SK-N-MC (cell line): ENCODE data around the gene APOA1.

ENCODE experiments used
- DNase-seq: peaks from one replicate; pipeline ENCODE4 v3.0.0-alpha.2; 2011; ENCODE audit warnings: low read depth, low spot score
- H3K27ac ChIP-seq: fragments of 200-600 bp; sonication (generic); 2 replicates; pipeline ENCODE4 v1.5.1; 2016; ENCODE audit warnings: mixed run types
- H3K36me3 ChIP-seq: fragments of 200-600 bp; sonication (generic); 2 replicates; pipeline ENCODE4 v1.6.1; 2017; ENCODE audit warnings: antibody characterized with exemption, low read length, mixed read lengths; ENCODE audit not compliant: insufficient read depth
- H3K4me3 ChIP-seq: fragments of 200-600 bp; sonication (generic); 2 replicates; pipeline ENCODE4 v1.5.1; 2016
- H3K9ac ChIP-seq: fragments of 200-600 bp; sonication (generic); 2 replicates; pipeline ENCODE4 v1.8.0; 2017; ENCODE audit warnings: mixed run types, mixed read lengths; ENCODE audit not compliant: insufficient read length
- H3K9me3 ChIP-seq: fragments of 200-600 bp; sonication (generic); 2 replicates; pipeline ENCODE4 v1.6.1; 2017; ENCODE audit warnings: low read depth, mild to moderate bottlenecking, antibody characterized with exemption, low read length, moderate library complexity, mixed read lengths
- EZH2 ChIP-seq: fragments of 200-600 bp; sonication (generic); IDR thresholded peaks from one replicate; pipeline ENCODE4 v1.6.1; 2017; ENCODE audit warnings: antibody characterized with exemption
- FOXP2 ChIP-seq: optimal IDR thresholded peaks from 2 replicates; pipeline ENCODE3; 2011; ENCODE audit warnings: mild to moderate bottlenecking, moderate library complexity; ENCODE audit not compliant: insufficient read depth; ENCODE audit errors: extremely low read length, control extremely low read depth
- POLR2AphosphoS5 ChIP-seq: IDR thresholded peaks from 2 replicates; pipeline ENCODE4 v1.6.1; 2012; ENCODE audit warnings: mild to moderate bottlenecking, low read depth, low read length, borderline replicate concordance

The APOA1 gene

DNA sequence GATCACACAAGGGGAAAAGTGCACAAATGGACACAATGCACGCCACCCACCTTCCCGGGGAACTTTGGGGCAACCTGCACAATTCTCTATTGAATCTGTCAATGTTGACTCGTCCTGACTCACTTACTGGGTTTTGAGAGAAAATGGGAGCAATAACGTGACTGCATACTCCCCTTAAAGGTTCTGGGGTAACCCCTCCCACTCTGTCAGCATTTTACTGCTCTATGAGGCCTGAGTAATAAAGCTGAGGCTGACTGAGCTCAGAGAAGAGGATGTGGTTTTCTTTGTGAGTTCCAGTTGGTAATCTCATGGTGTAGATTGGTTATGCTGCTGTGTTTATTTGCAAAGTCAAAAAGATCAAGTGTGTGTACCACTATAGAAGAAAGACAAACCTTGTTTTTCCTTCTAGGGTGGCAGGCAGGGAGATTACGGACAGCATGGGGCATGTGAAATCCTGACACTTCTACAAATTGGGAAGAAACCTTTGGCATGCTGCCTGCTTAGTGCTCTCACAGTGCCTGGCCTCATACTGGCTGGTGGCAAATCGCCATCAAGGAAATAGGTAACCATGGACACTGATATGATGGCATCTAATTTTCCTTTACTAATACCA, 16.1 kb upstream of the APOA1 start:
- Histone ChIP-seq H3K4me3 (no peak overlapping the region), H3K27ac (peak overlapping the region; percentile 45), H3K36me3 (peaks cover 30% of the 10 kb centered on the region), H3K9ac (no peak overlapping the region), H3K9me3 (no peaks in the 10 kb centered on the region)
- TF ChIP-seq FOXP2, result no peak
- no peak for TF ChIP-seq POLR2AphosphoS5
- TF ChIP-seq EZH2, result no peak
- DNase-seq, result no peak

DNA sequence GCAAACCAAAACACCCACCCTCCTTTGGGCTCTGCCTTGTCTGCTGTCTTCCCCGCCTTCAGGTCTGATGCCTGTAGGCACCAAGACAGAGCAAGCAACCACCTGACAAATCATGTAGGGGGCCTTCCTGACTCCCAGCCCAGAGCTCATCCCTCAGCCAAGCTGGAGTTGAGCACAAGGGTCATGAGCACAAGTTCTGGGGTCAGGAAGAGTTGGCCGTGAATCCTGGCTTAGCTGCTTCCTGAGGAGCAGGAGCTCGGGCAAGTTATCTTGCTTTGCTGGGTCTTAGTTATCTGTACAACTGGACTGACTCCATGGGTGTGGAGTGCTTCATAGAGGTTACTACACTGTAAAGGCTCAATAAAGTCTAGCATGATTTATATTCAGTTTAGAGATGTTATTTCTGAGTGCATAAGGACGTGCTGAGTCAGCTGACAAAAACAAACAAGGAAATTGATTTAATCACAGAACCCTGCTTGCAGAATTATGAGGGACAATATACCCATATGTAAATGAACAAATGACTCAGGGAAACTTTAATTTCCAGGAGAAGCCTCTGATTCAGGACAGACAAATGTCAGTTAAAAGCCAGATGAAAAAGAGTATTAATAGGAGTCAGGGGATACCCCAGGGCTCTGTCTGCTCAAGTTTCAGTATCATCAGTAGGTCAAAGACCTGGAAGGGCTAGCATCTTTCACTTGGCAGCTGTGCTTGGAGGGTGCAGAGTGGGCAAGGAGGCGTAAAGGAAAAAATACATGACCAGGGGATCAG, 15.0 kb upstream of the APOA1 start:
- TF ChIP-seq FOXP2 (no peak), POLR2AphosphoS5 (no peak), EZH2 (no peak)
- Histone ChIP-seq H3K27ac (no peak overlapping the region), H3K4me3 (no peak overlapping the region; the same call in 1 of the 2 replicates)

DNA sequence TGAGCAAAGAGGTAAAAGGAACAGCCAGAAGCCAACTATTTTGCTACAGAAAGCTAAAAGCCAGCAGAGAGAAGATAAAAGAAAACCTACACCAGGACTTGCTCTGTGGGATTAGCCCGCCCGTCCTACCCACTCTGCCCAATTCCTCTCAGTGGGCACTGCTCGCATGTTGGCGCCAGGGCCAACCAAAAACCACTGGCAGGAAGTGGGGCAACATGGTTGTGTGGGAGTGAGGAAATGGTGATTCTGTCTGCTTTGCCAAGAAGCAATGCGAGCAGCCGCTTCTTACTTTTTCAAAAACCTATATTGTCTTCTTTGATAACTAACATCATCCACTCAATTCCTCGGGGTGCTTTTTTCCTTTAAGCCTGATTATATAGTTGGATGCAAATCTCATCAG, 14.2 kb upstream of the APOA1 start:
- no peak for DNase-seq
- Histone ChIP-seq H3K36me3 (peaks cover 28% of the 10 kb centered on the region), H3K27ac (no peak overlapping the region; the same call in 1 of the 2 replicates), H3K9me3 (no peaks in the 10 kb centered on the region), H3K4me3 (no peak overlapping the region), H3K9ac (no peak overlapping the region)
- no peak for TF ChIP-seq FOXP2
- TF ChIP-seq POLR2AphosphoS5, result no peak
- no peak for TF ChIP-seq EZH2

More for the DNA sequence above, 15.0 kb upstream of the APOA1 start:
- H3K9ac ChIP-seq, result no peak overlapping the region
- DNase-seq, result no peak
- H3K9me3 ChIP-seq, result no peaks in the 10 kb centered on the region
- H3K36me3 ChIP-seq, result peaks cover 24% of the 10 kb centered on the region

DNA sequence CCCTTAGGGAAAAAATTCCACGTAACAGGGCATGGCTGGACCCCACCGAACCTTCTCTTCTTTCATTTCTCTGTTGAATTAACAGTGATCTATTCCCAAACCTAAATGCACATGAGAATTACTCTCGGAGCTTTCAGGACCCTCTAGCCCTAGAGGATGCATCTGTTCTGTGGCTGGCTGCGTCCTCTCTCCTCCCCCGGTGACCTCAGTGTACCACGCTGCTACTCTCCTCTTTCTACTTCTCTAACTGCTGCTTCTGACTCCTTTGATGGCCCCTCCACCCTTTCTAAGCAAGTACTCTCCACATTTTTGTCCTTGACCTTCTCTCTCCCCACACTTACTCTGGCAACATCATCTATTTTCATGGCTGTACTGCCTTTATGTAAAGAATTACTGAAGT, 12.1 kb upstream of the APOA1 start:
- no peak overlapping the region for H3K9ac ChIP-seq
- H3K9me3 ChIP-seq, result no peaks in the 10 kb centered on the region
- no peak for DNase-seq
- H3K4me3 ChIP-seq, result no peak overlapping the region
- no peak overlapping the region for H3K27ac ChIP-seq
- H3K36me3 ChIP-seq, result peaks cover 42% of the 10 kb centered on the region
- TF ChIP-seq POLR2AphosphoS5 (no peak), EZH2 (no peak), FOXP2 (no peak)

DNA sequence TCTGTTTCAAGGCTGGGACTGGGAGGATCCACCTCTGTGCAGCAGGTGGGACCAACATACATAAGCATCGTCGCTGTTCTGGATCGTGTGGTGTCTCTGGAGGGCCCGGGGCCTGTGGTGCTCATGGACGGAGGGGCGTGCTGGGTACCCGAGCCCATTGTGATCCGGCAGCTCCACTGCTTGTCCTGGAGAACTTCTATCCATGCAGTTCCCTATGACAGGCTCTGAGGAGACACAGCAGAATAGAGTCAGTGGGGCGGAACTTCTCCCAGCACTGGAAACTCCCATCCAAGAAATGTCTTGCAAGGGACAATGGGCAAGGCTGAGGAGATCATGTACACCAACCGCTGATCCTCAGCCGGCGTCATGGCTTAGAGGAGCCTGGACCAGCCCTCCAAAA, 11.6 kb upstream of the APOA1 start:
- Histone ChIP-seq H3K4me3 (no peak overlapping the region), H3K9me3 (no peaks in the 10 kb centered on the region), H3K36me3 (peaks cover 42% of the 10 kb centered on the region), H3K9ac (no peak overlapping the region), H3K27ac (no peak overlapping the region)
- no peak for DNase-seq
- no peak for TF ChIP-seq POLR2AphosphoS5
- TF ChIP-seq FOXP2, result no peak
- no peak for TF ChIP-seq EZH2

DNA sequence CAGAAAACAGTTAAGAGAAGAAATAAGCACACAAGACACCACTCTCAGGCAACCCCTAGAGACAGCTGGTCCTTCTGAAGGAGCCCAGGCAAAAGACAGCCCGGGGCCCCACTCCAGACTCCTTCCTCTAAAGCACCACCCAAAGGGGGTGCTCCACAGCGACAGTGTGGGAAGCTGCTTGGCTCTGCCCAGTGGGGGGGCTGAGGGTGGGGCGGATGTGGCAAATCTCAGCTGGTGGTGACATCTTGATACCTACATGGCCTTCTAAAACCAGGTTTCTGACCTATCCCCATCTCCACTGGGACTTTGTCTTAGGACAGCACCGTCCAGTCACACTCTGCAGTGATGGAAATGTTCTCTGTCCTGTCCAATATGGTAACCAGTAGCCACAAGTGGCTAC, 10.2 kb upstream of the APOA1 start:
- Histone ChIP-seq H3K27ac (no peak overlapping the region), H3K36me3 (peaks cover 51% of the 10 kb centered on the region), H3K4me3 (no peak overlapping the region), H3K9ac (no peak overlapping the region), H3K9me3 (no peaks in the 10 kb centered on the region)
- TF ChIP-seq FOXP2 (no peak), POLR2AphosphoS5 (no peak), EZH2 (no peak)
- no peak for DNase-seq

DNA sequence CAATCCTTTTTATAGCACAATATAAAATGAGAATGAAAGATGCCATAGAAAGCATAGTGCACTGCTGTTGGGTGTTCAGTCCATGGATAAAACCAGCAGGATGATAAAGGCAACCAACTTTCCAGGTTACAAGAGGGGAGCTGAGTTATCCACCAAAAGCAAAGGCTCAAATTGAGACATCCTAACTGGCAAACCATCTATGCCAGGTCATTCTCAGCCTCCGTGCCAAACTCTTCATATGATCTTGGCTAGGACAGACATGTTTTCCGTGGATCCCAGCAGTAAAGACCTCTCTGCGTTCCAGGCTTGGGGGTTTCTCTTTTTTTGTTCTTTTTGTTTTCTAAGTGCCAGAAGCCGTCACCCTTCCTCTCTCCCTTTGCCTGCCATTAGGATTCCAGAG, 7.3 kb upstream of the APOA1 start:
- Histone ChIP-seq H3K27ac (no peak overlapping the region), H3K36me3 (peaks cover 50% of the 10 kb centered on the region), H3K9me3 (no peaks in the 10 kb centered on the region), H3K9ac (no peak overlapping the region), H3K4me3 (no peak overlapping the region)
- TF ChIP-seq POLR2AphosphoS5 (no peak), EZH2 (no peak), FOXP2 (no peak)
- DNase-seq, result no peak

DNA sequence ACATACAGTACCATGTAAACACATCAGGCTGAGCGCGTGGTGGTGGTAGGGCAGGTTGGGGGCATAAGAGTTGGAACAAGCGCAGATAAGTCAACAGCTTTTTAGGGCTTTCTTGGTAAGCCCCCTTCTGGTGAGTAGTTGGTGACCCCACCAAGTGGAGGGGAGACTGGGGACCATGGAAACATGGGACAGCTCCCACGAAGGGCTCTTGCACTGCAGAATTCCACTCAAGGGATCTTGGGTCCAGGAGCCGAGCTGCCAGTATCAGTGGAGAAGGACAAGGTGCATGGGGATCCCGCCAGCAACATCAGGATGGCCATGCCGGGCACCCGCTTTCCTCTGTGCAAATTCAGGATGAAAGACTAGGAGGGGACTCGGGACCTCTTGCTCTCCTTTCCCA, 6.2 kb upstream of the APOA1 start:
- no peak overlapping the region for H3K27ac ChIP-seq
- no peak for TF ChIP-seq FOXP2
- TF ChIP-seq EZH2, result no peak
- TF ChIP-seq POLR2AphosphoS5, result no peak
- peaks cover 42% of the 10 kb centered on the region for H3K36me3 ChIP-seq

More for the DNA sequence above, 6.2 kb upstream of the APOA1 start:
- Histone ChIP-seq H3K9me3 (no peaks in the 10 kb centered on the region), H3K9ac (no peak overlapping the region), H3K4me3 (no peak overlapping the region)
- DNase-seq, result no peak
